GM12878 (cell line): ENCODE data around the gene C1QBP. TPM values are rescaled to one million over a fixed set of nuclear protein-coding genes. Genes with fewer than 3 reads are reported as not detected.

Experiments used
- CBFB ChIP-seq: IDR thresholded peaks from 2 replicates; pipeline ENCODE4 v1.6.1; 2016; ENCODE audit warnings: antibody characterized with exemption, low read depth
- CHD1 ChIP-seq: IDR thresholded peaks from 2 replicates; pipeline ENCODE4 v1.6.1; 2012; ENCODE audit warnings: low read depth, low read length, improper control_type of control experiment
- CREM ChIP-seq: IDR thresholded peaks from 2 replicates; pipeline ENCODE4 v1.6.1; 2014; ENCODE audit warnings: antibody characterized with exemption, low read depth
- IRF4 ChIP-seq: IDR thresholded peaks from 2 replicates; pipeline ENCODE4 v1.6.1; 2011; ENCODE audit warnings: low read depth, low read length
- KDM1A ChIP-seq: fragments of 200-600 bp; sonication (generic); IDR thresholded peaks from 2 replicates; pipeline ENCODE4 v1.6.1; 2016; ENCODE audit warnings: borderline replicate concordance
- PML ChIP-seq: IDR thresholded peaks from 2 replicates; pipeline ENCODE4 v1.6.1; 2012; ENCODE audit warnings: low read length, inconsistent platforms
- RELB ChIP-seq: fragments of 450-650 bp; IDR thresholded peaks from 2 replicates; pipeline ENCODE4 v1.6.1; 2017; ENCODE audit warnings: low read depth, mild to moderate bottlenecking, moderate library complexity
- SKIL ChIP-seq: fragments of 450-650 bp; IDR thresholded peaks from 2 replicates; pipeline ENCODE4 v1.6.1; 2017; ENCODE audit warnings: mild to moderate bottlenecking, low read depth, inconsistent platforms; ENCODE audit not compliant: poor library complexity, severe bottlenecking
- SREBF1 ChIP-seq: IDR thresholded peaks from 2 replicates; pipeline ENCODE4 v1.6.1; 2012; ENCODE audit warnings: mild to moderate bottlenecking, low read length
- SREBF2 ChIP-seq: IDR thresholded peaks from 2 replicates; pipeline ENCODE4 v1.6.1; 2012; ENCODE audit warnings: mild to moderate bottlenecking, low read length
- SUZ12 ChIP-seq: fragments of 200-600 bp; sonication (generic); IDR thresholded peaks from one replicate; pipeline ENCODE4 v1.6.1; 2018; ENCODE audit warnings: antibody characterized with exemption, mild to moderate bottlenecking; ENCODE audit not compliant: unreplicated experiment
- TAF1 ChIP-seq: IDR thresholded peaks from 2 replicates; pipeline ENCODE4 v1.6.1; 2011; ENCODE audit warnings: mild to moderate bottlenecking, low read depth, low read length, borderline replicate concordance
- TARDBP ChIP-seq: IDR thresholded peaks from 2 replicates; pipeline ENCODE4 v1.6.1; 2016; ENCODE audit warnings: borderline replicate concordance
- TBL1XR1 ChIP-seq: IDR thresholded peaks from 2 replicates; pipeline ENCODE4 v1.6.1; 2012; ENCODE audit warnings: low read depth, low read length, improper control_type of control experiment
- TCF12 ChIP-seq: IDR thresholded peaks from 2 replicates; pipeline ENCODE4 v1.6.1; 2011; ENCODE audit warnings: low read depth, mild to moderate bottlenecking, low read length
- TCF7 ChIP-seq: IDR thresholded peaks from 2 replicates; pipeline ENCODE4 v1.6.1; 2014; ENCODE audit warnings: antibody characterized with exemption, borderline replicate concordance
- USF2 ChIP-seq: IDR thresholded peaks from 2 replicates; pipeline ENCODE4 v1.6.1; 2011; ENCODE audit warnings: low read depth, low read length, improper control_type of control experiment, borderline replicate concordance
- ZBTB4 ChIP-seq: fragments of 450-650 bp; formaldehyde crosslinking; IDR thresholded peaks from 2 replicates; pipeline ENCODE4 v1.4.0; 2022; ENCODE audit warnings: mild to moderate bottlenecking, moderate library complexity
- polyA plus RNA-seq, 11 experiments: library from polyadenylated mRNA; depleted of rRNA in 4 of 11; unstranded in 6 of 11; stranded (reverse) in 5 of 11; fragments of >200 nt; fragmentation: Nextera tagmentation in 4 of 11; fragmentation: Illumina TruSeq in 1 of 11; extraction: Ambion mirVana in 4 of 11; extraction: Trizol in 1 of 11; gene quantifications; 1 replicate in 1 of 11; 2 replicates in 10 of 11; pipeline versions ENCODE4 v1.2.1 to v1.2.3, GENCODE V29; 2011 to 2016; ENCODE audit warnings: inconsistent platforms in 2 of 11, missing spikeins in 2 of 11, low read depth in 1 of 11
- total RNA-seq, 4 experiments: library from RNA; depleted of rRNA in 3 of 4; stranded (reverse); fragments of >200 nt in 3 of 4; fragmentation: Illumina TruSeq in 1 of 4; extraction: Trizol in 1 of 4; gene quantifications; 2 replicates each; pipeline versions ENCODE4 v1.2.1 to v1.2.3, GENCODE V29; 2013 to 2021
- TF ChIP-seq, protein P1 (sequence below): IDR thresholded peaks from 2 replicates; pipeline ENCODE4 v1.6.1; 2012; ENCODE audit warnings: low read depth, low read length, improper control_type of control experiment

C1QBP gene
- total and polyA plus RNA-seq, 10 of the 15 experiments (the other 5 are each of a cell fraction or from before 2014, with no cell fraction given), result 124 to 989 (median 429) TPM

GRCh38 chr17:5419356-5419958 lies 19.5 kb downstream of the C1QBP start, which contains the start of gene NUP88 (continued):
- no peak for TF ChIP-seq ZBTB4 (CRISPR knock-in tag)
- peak; percentile 88 for TF ChIP-seq TAF1
- TF ChIP-seq CREM, result peak; percentile 60
- TF ChIP-seq TBL1XR1, result 0 out of 2 replicates have a peak, but pooled peaks have one; percentile 12
- peak; percentile 26 for TF ChIP-seq RELB
- TF ChIP-seq IRF4, result no peak
- TF ChIP-seq USF2, result no peak
- no peak for TF ChIP-seq TCF7
- no peak; the same call in 1 of the 2 replicates for TF ChIP-seq CHD1
- no peak for TF ChIP-seq SREBF2
- no peak for TF ChIP-seq KDM1A
- TF ChIP-seq TCF12, result no peak
- no peak for TF ChIP-seq CBFB
- 0 out of 2 replicates have a peak, but pooled peaks have one; percentile 61 for TF ChIP-seq PML
- 0 out of 2 replicates have a peak, but pooled peaks have one; percentile 23 for TF ChIP-seq TARDBP
- no peak for TF ChIP-seq SUZ12
- peak; percentile 43 for TF ChIP-seq SKIL
- TF ChIP-seq SREBF1, result peak; percentile 5; the same call in 1 of the 2 replicates
- TF ChIP-seq, protein P1, sequence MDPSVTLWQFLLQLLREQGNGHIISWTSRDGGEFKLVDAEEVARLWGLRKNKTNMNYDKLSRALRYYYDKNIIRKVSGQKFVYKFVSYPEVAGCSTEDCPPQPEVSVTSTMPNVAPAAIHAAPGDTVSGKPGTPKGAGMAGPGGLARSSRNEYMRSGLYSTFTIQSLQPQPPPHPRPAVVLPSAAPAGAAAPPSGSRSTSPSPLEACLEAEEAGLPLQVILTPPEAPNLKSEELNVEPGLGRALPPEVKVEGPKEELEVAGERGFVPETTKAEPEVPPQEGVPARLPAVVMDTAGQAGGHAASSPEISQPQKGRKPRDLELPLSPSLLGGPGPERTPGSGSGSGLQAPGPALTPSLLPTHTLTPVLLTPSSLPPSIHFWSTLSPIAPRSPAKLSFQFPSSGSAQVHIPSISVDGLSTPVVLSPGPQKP, result 0 out of 2 replicates have a peak, but pooled peaks have one; percentile 16
